HepG2 (cell line): ENCODE measurements around the gene MFAP4. TPM values are rescaled to one million over a fixed set of nuclear protein-coding genes. Genes with fewer than 3 reads are reported as not detected.

Source experiments
- ATAC-seq: fragments of 200-7000 bp; cut with Tn5 transposase; 3 replicates; pipeline ENCODE4 v1.9.1; 2020; ENCODE audit warnings: mild to moderate bottlenecking, moderate library complexity
- BruUV-seq: library from RNA; stranded (reverse); fragments of 400-500 nt; replicated peaks from 2 replicates; lab custom pipeline; 2021; lab: Mats Ljungman, UMichigan
- CTCF ChIA-PET: fragments of 300-600 bp; formaldehyde crosslinking; extraction: SDS; loops from one replicate; lab custom pipeline; 2021; ENCODE audit warnings: low total read pairs, inconsistent platforms, low intra/inter-chr PET ratio; lab: Yijun Ruan, JAX
- POLR2A ChIA-PET: fragments of 350-600 bp; sonication (Branson Sonifier 250); formaldehyde crosslinking; loops from one replicate; lab custom pipeline; 2020; ENCODE audit warnings: antibody characterized with exemption, inconsistent platforms; lab: Yijun Ruan, JAX
- DNase-seq: peaks from one replicate; pipeline ENCODE4 v3.0.0-alpha.2; 2015; ENCODE audit warnings: low spot score
- FAIRE-seq: peaks from 3 replicates; lab custom pipeline; 2011; peaks lifted over from hg19 to GRCh38; lab: Jason Lieb, UNC
- H2AFZ ChIP-seq: one replicate; pipeline ENCODE4 v1.6.1; 2011; ENCODE audit warnings: low read length, inconsistent platforms
- H3K27ac ChIP-seq: fragments of 300-600 bp; 3 replicates; pipeline ENCODE4 v1.8.0; 2011; ENCODE audit warnings: mixed run types, mild to moderate bottlenecking, mixed read lengths, low read length, inconsistent platforms; ENCODE audit not compliant: insufficient read depth; ENCODE audit errors: extremely low read length
- H3K27me3 ChIP-seq, 2 experiments: fragments of 200-600 bp in 1 of 2; 2 replicates in 1 of 2; 3 replicates in 1 of 2; pipeline versions ENCODE4 v1.6.0 to v1.8.0; 2011; ENCODE audit warnings: low read length in 2 of 2, mild to moderate bottlenecking in 2 of 2, moderate library complexity in 2 of 2, inconsistent platforms in 1 of 2; ENCODE audit not compliant: insufficient read depth in 2 of 2, control insufficient read depth in 1 of 2
- H3K36me3 ChIP-seq, 2 experiments: fragments of 200-600 bp in 1 of 2; replicated peaks in 1 of 2; 2 replicates in 1 of 2; 3 replicates in 1 of 2; pipeline versions ENCODE4 v1.5.1 to v1.8.0; 2011; ENCODE audit warnings: low read length in 2 of 2, inconsistent platforms in 1 of 2; ENCODE audit not compliant: insufficient read depth in 2 of 2, control insufficient read depth in 1 of 2
- H3K4me1 ChIP-seq: 2 replicates; pipeline ENCODE4 v1.5.1; 2012; ENCODE audit warnings: low read length, inconsistent platforms; ENCODE audit not compliant: insufficient read depth
- H3K4me2 ChIP-seq: 2 replicates; pipeline ENCODE4 v1.6.0; 2011; ENCODE audit warnings: low read depth, low read length, inconsistent platforms
- H3K4me3 ChIP-seq, 3 experiments: fragments of 200-600 bp in 1 of 3; sonication (generic), shearing (Covaris generic) in 1 of 3; replicated peaks in 1 of 3; 2 replicates each; pipeline ENCODE4 v1.5.1; 2011 to 2016; ENCODE audit warnings: low read length in 3 of 3, inconsistent platforms in 2 of 3, low read depth in 2 of 3, mild to moderate bottlenecking in 2 of 3, control low read depth in 1 of 3, mixed read lengths in 1 of 3; ENCODE audit not compliant: insufficient read depth in 1 of 3
- H3K79me2 ChIP-seq: one replicate; pipeline ENCODE4 v1.6.1; 2011; ENCODE audit warnings: low read length, inconsistent platforms; ENCODE audit not compliant: insufficient read depth
- H3K9ac ChIP-seq: 2 replicates; pipeline ENCODE4 v1.6.0; 2011; ENCODE audit warnings: mild to moderate bottlenecking, low read depth, low read length, inconsistent platforms; ENCODE audit not compliant: insufficient read depth
- H3K9me3 ChIP-seq: 2 replicates; pipeline ENCODE4 v1.5.1; 2012; ENCODE audit warnings: mild to moderate bottlenecking, low read length
- H4K20me1 ChIP-seq: 2 replicates; pipeline ENCODE4 v1.6.0; 2011; ENCODE audit warnings: inconsistent platforms, mild to moderate bottlenecking, low read length, moderate library complexity; ENCODE audit not compliant: insufficient read depth
- ARNT2 ChIP-seq: sonication (generic); formaldehyde crosslinking; IDR thresholded peaks from 2 replicates; pipeline ENCODE4 v1.8.0; 2022; ENCODE audit warnings: mild to moderate bottlenecking, low read depth, missing genetic modification reagents, moderate library complexity
- FOXK2 ChIP-seq: fragments of 450-650 bp; IDR thresholded peaks from 2 replicates; pipeline ENCODE4 v1.6.1; 2016
- KLF13 ChIP-seq: sonication (generic); formaldehyde crosslinking; IDR thresholded peaks from 2 replicates; pipeline ENCODE4 v1.4.0; 2020; ENCODE audit warnings: mild to moderate bottlenecking, missing genetic modification reagents
- LCORL ChIP-seq, 2 experiments: fragments of 450-650 bp in 1 of 2; sonication (generic) in 1 of 2; formaldehyde crosslinking in 1 of 2; IDR thresholded peaks; 2 replicates each; pipeline versions ENCODE4 v1.5.0 to v1.6.1; 2017 to 2020; ENCODE audit warnings: antibody characterized with exemption in 1 of 2, missing genetic modification reagents in 1 of 2
- NCOR1 ChIP-seq: fragments of 200-600 bp; sonication (generic); IDR thresholded peaks from 2 replicates; pipeline ENCODE4 v1.7.0; 2017; ENCODE audit warnings: antibody characterized with exemption, low read length, borderline replicate concordance
- ONECUT2 ChIP-seq: sonication (generic); formaldehyde crosslinking; IDR thresholded peaks from 2 replicates; pipeline ENCODE4 v1.4.0; 2020; ENCODE audit warnings: missing genetic modification reagents
- POLR2AphosphoS2 ChIP-seq: IDR thresholded peaks from 2 replicates; pipeline ENCODE4 v1.6.1; 2011; ENCODE audit warnings: low read depth, low read length, improper control_type of control experiment
- SMARCC2 ChIP-seq: fragments of 450-650 bp; IDR thresholded peaks from 2 replicates; pipeline ENCODE4 v1.6.1; 2017; ENCODE audit warnings: antibody characterized with exemption, mild to moderate bottlenecking
- TCF7 ChIP-seq: sonication (generic); IDR thresholded peaks from 2 replicates; pipeline ENCODE4 v1.6.1; 2016; ENCODE audit warnings: antibody characterized with exemption, low read depth
- ZMYM2 ChIP-seq: sonication (generic); formaldehyde crosslinking; IDR thresholded peaks from 2 replicates; pipeline ENCODE4 v1.8.0; 2022; ENCODE audit warnings: mild to moderate bottlenecking, missing genetic modification reagents
- ZNF17 ChIP-seq: sonication (generic); formaldehyde crosslinking; IDR thresholded peaks from 2 replicates; pipeline ENCODE4 v1.5.0; 2020; ENCODE audit warnings: mild to moderate bottlenecking, missing genetic modification reagents
- ZNF383 ChIP-seq: sonication (generic); formaldehyde crosslinking; IDR thresholded peaks from 2 replicates; pipeline ENCODE4 v1.4.0; 2020; ENCODE audit warnings: missing genetic modification reagents, mild to moderate bottlenecking, borderline replicate concordance
- ZNF510 ChIP-seq: sonication (generic); formaldehyde crosslinking; IDR thresholded peaks from 2 replicates; pipeline ENCODE4 v1.4.0; 2020; ENCODE audit warnings: low read depth, mild to moderate bottlenecking, missing genetic modification reagents
- ZNF615 ChIP-seq: sonication (generic); formaldehyde crosslinking; IDR thresholded peaks from 2 replicates; pipeline ENCODE4 v1.5.0; 2020; ENCODE audit warnings: mild to moderate bottlenecking, missing genetic modification reagents, borderline replicate concordance
- ZNF619 ChIP-seq: sonication (generic); formaldehyde crosslinking; IDR thresholded peaks from 2 replicates; pipeline ENCODE4 v1.4.0; 2020; ENCODE audit warnings: mild to moderate bottlenecking, missing genetic modification reagents
- ZNF644 ChIP-seq: IDR thresholded peaks from 2 replicates; pipeline ENCODE4 v1.6.1; 2016; ENCODE audit warnings: low read depth
- ZNF720 ChIP-seq: sonication (generic); formaldehyde crosslinking; IDR thresholded peaks from 2 replicates; pipeline ENCODE4 v1.4.0; 2020; ENCODE audit warnings: missing genetic modification reagents
- ZNF749 ChIP-seq: sonication (generic); formaldehyde crosslinking; IDR thresholded peaks from 2 replicates; pipeline ENCODE4 v1.8.0; 2022; ENCODE audit warnings: mild to moderate bottlenecking, missing genetic modification reagents, moderate library complexity, borderline replicate concordance
- ZNF878 ChIP-seq: sonication (generic); formaldehyde crosslinking; IDR thresholded peaks from 2 replicates; pipeline ENCODE4 v1.8.1; 2023; ENCODE audit warnings: mild to moderate bottlenecking, missing genetic modification reagents, moderate library complexity
- WGBS: methylation state at CpG from one replicate; pipeline ENCODE4 v1.1.6; 2017; ENCODE audit warnings: low lambda C conversion rate; 5-methylcytosine and 5-hydroxymethylcytosine counted together
- in situ Hi-C: cut with HindIII; loops from 2 replicates; pipeline ENCODE4 v1.10.0; 2017; ENCODE audit warnings: low pct_unique_long_range_greater_than_20kb; ENCODE audit not compliant: extremely low pct_ligation_motif_present
- intact Hi-C: fragments of 100-400 bp; cut with micrococcal nuclease; formaldehyde crosslinking; loops from one replicate; pipeline ENCODE4 v1.10.0; 2022; ENCODE audit not compliant: unreplicated experiment
- polyA plus RNA-seq, 8 experiments: library from polyadenylated mRNA; depleted of rRNA in 3 of 8; stranded (reverse) in 7 of 8; unstranded in 1 of 8; fragments of >200 nt; fragmentation: Illumina TruSeq in 4 of 8; extraction: Trizol in 4 of 8; gene quantifications; 2 replicates each; pipeline versions ENCODE4 v1.2.1 to v1.2.3, GENCODE V29; 2011 to 2016; ENCODE audit warnings: low read depth in 4 of 8, missing spikeins in 1 of 8, mixed read lengths in 1 of 8; ENCODE audit not compliant: insufficient read depth in 1 of 8
- total RNA-seq, 5 experiments: library from RNA; depleted of rRNA; stranded (reverse); fragments of >200 nt; fragmentation: Illumina TruSeq; extraction: Trizol; gene quantifications; 2 replicates each; pipeline ENCODE4 v1.2.3, GENCODE V29; 2016; ENCODE audit warnings: low read depth in 1 of 5

The MFAP4 gene
- total and polyA plus RNA-seq, 2 of the 13 experiments (the other 11 are each of a cell fraction or from before 2014, with no cell fraction given) = 0.08 TPM; not detected in 1

DNA sequence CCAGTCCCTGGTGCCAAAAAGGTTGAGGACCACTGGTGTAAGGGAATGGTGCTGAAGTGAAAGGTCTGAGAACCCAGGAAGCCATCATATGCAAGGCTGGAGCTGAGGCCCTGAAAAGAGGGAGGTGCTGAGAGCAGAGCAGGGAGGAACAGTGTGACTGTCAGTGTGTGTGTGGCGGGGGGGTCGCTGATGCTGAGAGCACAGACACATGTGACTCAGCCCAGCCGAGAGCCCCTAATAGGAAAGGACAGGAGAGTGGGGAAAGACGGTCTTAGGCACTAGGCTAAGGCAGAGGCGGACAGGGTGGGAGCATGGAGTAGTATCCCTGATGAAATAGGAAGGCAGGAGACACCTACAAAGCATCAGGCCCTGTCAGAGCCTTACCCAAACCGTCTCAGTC, 25.7 kb downstream of the MFAP4 start:
- Histone ChIP-seq H3K27ac (no peak overlapping the region), H3K9ac (peak overlapping the region; percentile 84), H3K79me2 (peaks cover 7% of the 10 kb centered on the region), H3K4me1 (peaks cover 46% of the 10 kb centered on the region), H4K20me1 (no peaks in the 10 kb centered on the region), H3K4me3 (peak overlapping the region in 2 of 3 experiments; percentile 37 to 74), H3K27me3 (no peaks in the 10 kb centered on the region), H2AFZ (no peak overlapping the region), H3K36me3 (peaks cover 8 to 14% of the 10 kb centered on the region in 2 experiments; a peak in 4 of 5 replicates), H3K4me2 (peak overlapping the region; percentile 100), H3K9me3 (no peaks in the 10 kb centered on the region)
- 85% methylated on average over 6 of the region's 6 CpGs for WGBS
- intact Hi-C loops (no loop called here), in situ Hi-C loops (loop anchor here (5.0 to 10.0 kb wide), 2 partner anchors 86 to 403 kb away; no protein-coding TSS in a partner anchor)
- no peak for TF ChIP-seq ZNF878 (CRISPR knock-in tag)
- no peak for TF ChIP-seq NCOR1
- no peak for TF ChIP-seq LCORL (IDR thresholded peaks at IDR 0.05)
- 0 out of 2 replicates have a peak, but pooled peaks have one; percentile 15 for TF ChIP-seq LCORL (CRISPR knock-in tag; IDR thresholded peaks at IDR 0.05)
- no peak for TF ChIP-seq ZNF749 (CRISPR knock-in tag)
- no peak for TF ChIP-seq ONECUT2 (CRISPR knock-in tag)
- DNase-seq (no peak), FAIRE-seq (no peak), ATAC-seq (no peak)
- ChIA-PET POLR2A (interaction anchor here (2.7 to 2.9 kb wide), 2 partner anchors 16 to 23 kb away, joined by 39 to 42 read pairs; partner anchors contain the start of gene MAPK7), CTCF (no interaction called here)
- no TSS peak for BruUV-seq

DNA sequence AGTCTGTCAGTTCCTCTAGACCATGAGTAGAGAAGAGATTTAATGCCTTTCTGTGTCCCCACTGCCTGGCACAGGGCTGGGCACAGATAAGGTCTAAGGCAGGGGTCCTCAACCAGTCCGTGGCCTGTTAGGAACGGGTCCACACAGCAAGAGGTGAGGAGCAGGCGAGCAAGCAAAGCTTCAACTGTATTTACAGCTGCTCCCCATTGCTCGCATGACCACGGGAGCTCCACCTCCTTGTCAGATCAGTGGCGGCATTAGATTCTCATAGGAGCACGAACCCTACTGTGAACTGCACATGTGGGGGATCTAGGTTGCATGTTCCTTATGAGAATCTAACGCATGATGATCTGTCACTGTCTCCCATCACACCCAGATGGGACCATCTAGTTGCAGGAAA, 26.2 kb downstream of the MFAP4 start:
- Histone ChIP-seq H3K4me1 (peaks cover 40% of the 10 kb centered on the region), H3K9me3 (no peaks in the 10 kb centered on the region), H3K4me3 (no peak overlapping the region), H3K9ac (no peak overlapping the region), H3K4me2 (no peak overlapping the region), H3K27ac (no peak overlapping the region), H2AFZ (no peak overlapping the region), H3K36me3 (peaks cover 8 to 16% of the 10 kb centered on the region in 2 experiments; a peak in 4 of 5 replicates), H4K20me1 (no peaks in the 10 kb centered on the region), H3K79me2 (peaks cover 7% of the 10 kb centered on the region), H3K27me3 (no peaks in the 10 kb centered on the region)
- ChIA-PET POLR2A (interaction anchor here (2.7 to 4.3 kb wide), 3 partner anchors 17 to 23 kb away, joined by 12 to 42 read pairs (median 39); partner anchors contain the start of gene MAPK7), CTCF (no interaction called here)
- TF ChIP-seq ZNF720 (CRISPR knock-in tag) (no peak), ZMYM2 (CRISPR knock-in tag) (no peak), KLF13 (no peak), FOXK2 (no peak), ZNF619 (CRISPR knock-in tag) (no peak), ZNF17 (CRISPR knock-in tag) (no peak), ZNF615 (CRISPR knock-in tag) (no peak), ZNF510 (CRISPR knock-in tag) (no peak), ZNF644 (CRISPR knock-in tag) (no peak), ZNF383 (CRISPR knock-in tag) (no peak), POLR2AphosphoS2 (no peak), SMARCC2 (no peak), ARNT2 (CRISPR knock-in tag) (no peak), TCF7 (no peak)
- no peak for ATAC-seq
- intact Hi-C loops (no loop called here), in situ Hi-C loops (loop anchor here (5.0 to 10.0 kb wide), 2 partner anchors 87 to 404 kb away; no protein-coding TSS in a partner anchor)
- BruUV-seq = no TSS peak
- WGBS = 89% methylated on average over 5 of the region's 8 CpGs
- no peak for DNase-seq
- FAIRE-seq = no peak
